ENCODE results near the gene HOXA3. TPM values are rescaled to one million over a fixed set of nuclear protein-coding genes. Genes with fewer than 3 reads are reported as not detected.
A peak's percentile ranks its signal among the peaks of the same experiment; 100 is the strongest.

HOXA3 gene
- total RNA-seq (1 to 10 TPM in 1 of 4 donors, under 1 TPM in 3; 0.28 to 1.3 (median 0.43) TPM), polyA plus RNA-seq (1.0 TPM)
- long read RNA-seq, donor 1: 0 reads
- long read RNA-seq, donor 2: 0 reads
- long read RNA-seq, donor 3: 0 reads
- long read RNA-seq, donor 4: 0 reads

DNA sequence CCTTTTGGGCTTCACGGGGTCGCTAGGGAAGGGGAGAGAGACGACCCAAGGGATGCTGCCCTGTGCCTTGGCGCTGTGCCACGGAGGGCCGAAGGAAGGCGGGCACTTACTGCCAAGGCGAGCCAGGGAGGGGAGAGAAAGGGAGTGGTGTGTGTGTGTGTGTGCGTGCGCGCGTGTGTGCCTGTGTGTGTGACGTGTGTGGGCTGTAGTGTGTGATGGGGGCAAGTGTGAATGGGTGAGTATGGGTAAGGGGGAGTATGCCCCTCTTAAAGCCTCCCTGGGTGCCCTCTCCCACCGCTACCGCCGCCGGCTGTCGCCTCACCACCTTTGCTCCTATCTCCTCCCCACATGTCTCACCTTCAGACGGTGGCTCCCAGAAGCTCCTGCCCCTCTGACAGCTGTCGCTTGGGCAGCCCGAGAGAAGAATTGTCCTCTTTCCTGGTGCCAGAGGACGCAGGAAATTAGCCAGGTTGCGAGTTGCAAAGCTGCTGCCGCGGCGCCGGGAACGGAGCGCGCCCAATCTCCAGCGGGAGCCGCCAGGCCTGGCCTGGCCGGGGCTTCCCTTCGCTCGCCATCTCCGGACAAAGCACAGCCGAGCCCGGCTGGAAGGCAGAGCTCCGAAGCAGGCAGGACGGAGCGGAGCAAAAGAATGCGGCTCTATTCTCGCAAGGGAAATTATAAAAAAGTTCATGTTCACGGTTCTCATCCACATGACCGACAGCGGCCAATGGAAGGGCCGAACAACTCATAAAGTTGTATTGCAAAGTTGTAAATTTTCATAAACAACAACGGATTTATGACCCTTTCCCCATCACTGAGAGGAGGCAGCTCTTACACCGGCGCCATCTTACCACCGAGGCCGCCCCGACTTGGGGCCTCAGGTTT is at the start of gene HOXA3:
HOXA3 (minus strand) TSS at position 653 of the 885 bp plus-strand sequence. CDS start 41,943 bp downstream, outside the sequence.
- Histone ChIP-seq H3K4me3 (ENCODE audit: low read length) (peak within 1 kb of the TSS; percentile 6), H3K27ac (ENCODE audit: low read length) (no peak within 1 kb of the TSS), H3K4me1 (ENCODE audit: control insufficient read depth, insufficient read depth, low read length) (peaks cover 9% of the 10 kb centered on the region), H3K9me3 (ENCODE audit: control insufficient read depth, low read length) (no peaks in the 10 kb centered on the region), H3K27me3 (ENCODE audit: control insufficient read depth, insufficient read depth) (no peaks in the 10 kb centered on the region)
- ATAC-seq (no peak), DNase-seq (peak in 1 of 3 donors; percentile 57)
- intact Hi-C loops (cut with DNase I): loop anchor here in 2 of 4 donors (10.0 kb wide), 3 partner anchors 287 to 1277 kb away; partner anchors contain the start of gene SKAP2 (in 1 of the 2)
- 4% methylated on average over 53 of the region's 53 CpGs for WGBS

DNA sequence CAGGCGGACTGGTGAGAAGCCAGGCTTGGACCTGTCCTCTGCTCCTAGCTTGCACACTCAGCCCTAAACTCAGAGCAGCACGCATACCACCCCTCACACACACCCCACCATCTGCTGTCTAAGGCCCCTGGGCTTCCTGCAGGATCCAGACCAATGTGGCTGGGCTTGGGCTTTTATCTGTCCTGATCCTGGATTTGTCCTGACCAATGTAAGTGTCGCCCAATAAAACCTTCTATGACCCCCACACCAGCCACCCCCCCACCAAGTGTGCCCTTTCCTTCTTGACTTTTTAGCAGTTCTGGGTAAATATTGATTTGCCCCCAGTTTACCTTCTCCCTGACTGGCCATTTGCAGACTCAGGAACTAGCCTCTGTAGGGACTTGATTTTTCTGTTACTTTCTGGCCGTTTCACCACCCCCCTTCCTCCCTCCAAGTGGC is 49.2 kb upstream of the HOXA3 start:
- H3K4me3 ChIP-seq (ENCODE audit: low read length): no peak overlapping the region
- H3K27me3 ChIP-seq (ENCODE audit: control insufficient read depth, insufficient read depth): no peaks in the 10 kb centered on the region
- H3K27ac ChIP-seq (ENCODE audit: low read length): no peak overlapping the region
- H3K4me1 ChIP-seq (ENCODE audit: control insufficient read depth, insufficient read depth, low read length): peaks cover 2% of the 10 kb centered on the region
- 28% methylated on average over 4 of the region's 4 CpGs for WGBS
- intact Hi-C loops (cut with DNase I): loop anchor here in 2 of 4 donors (10.0 kb wide), 2 partner anchors 723 to 813 kb away; no protein-coding TSS in a partner anchor
- DNase-seq: no peak
- ATAC-seq: no peak
- no peaks in the 10 kb centered on the region for H3K9me3 ChIP-seq (ENCODE audit: control insufficient read depth, low read length)

DNA sequence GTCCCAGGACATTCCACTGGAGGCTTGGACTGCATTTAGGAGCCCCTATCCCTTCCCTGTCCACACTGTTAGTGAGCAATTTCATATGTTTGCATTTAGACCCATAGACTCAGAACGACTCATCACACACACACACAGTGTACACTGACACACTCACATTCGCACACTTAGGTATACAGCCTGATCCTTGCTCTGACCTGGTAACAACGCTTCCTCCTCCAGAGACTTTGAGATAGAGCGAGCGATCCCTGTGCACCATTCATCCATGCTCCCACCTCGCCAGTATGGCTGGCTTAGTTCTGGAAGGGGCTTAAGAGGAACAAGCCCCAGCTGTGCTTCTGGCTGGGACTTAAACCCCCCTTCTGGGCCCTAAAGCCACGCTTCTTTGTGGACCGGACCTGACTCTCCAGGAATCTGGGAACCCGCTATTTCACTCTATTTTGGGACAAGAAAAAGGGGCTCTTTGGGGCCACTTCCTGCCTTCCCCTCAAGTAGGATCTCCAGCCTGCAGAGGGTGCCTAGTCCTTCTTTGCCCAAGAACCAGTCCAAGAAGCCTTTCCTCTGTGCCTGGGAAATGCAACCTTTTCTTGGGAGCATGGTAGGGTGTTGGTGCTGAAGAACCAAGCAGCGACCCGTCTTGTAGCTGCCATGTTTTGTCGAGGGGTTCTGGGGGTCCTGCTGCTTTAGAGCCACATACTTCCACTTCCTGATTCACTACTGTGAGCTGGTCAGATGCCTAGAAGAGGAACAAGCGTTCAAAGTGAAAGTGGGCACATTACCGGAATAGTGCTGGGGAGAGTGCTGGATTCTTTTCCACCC is 48.6 kb upstream of the HOXA3 start:
- intact Hi-C loops (cut with DNase I): loop anchor here in 2 of 4 donors (10.0 kb wide), 2 partner anchors 724 to 814 kb away; no protein-coding TSS in a partner anchor

DNA sequence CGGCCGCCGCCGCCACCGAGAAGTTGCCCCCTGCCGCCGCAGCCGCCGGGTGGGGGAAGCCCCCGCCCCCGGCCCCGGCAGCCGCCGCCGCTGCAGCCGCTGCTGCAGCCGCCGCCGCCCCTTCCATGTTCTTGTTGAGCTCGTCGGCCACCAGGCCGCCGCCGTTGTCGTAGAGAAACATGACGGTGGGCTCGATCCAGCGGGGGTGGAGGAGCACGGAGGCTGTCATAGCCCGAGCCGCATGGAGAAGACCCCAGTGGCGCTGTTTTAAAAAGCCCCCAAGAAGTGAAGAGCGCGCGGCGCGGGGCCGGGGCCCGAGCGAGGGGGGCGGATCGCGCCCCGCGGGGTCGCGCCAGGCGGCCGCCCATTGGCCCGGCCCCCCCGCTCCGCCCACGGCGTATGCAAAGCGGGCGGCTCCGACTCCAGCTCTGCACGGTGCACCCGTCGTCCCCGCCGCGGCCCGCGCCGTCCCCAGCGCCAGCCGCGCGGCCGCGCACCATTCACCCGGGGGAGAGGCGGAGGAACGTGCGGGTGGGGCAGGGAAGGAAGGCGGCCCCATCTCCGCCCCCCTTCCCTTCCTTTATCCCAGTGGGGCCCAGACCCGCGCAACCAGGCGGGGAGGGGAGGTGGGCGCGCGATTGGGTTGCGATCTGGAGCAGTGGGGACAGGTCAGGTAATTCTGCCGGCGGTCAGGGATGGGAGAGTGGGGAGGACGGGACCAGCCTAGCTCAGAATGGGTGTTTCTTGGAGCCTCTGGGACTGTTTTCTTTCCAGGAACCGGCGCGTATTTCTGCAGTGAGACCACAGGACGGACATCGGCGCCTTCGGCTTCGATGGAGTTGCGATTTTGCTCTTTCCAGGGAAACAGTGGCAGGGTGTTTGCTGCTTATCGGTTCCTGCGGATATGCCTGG is 47.7 kb upstream of the HOXA3 start, which contains the start of gene HOXA13:
HOXA13 (minus strand) TSS at position 243 of the 912 bp plus-strand sequence; CDS start at position 229, 14 bp downstream.
- peak within 1 kb of the TSS; percentile 63 for H3K4me3 ChIP-seq (ENCODE audit: low read length)
- no peaks in the 10 kb centered on the region for H3K9me3 ChIP-seq (ENCODE audit: control insufficient read depth, low read length)
- intact Hi-C loops (cut with DNase I): loop anchor here in 3 of 4 donors (5.0 to 10.0 kb wide), 7 partner anchors 377 to 895 kb away; no protein-coding TSS in a partner anchor
- no peak within 1 kb of the TSS for H3K27ac ChIP-seq (ENCODE audit: low read length)
- no peaks in the 10 kb centered on the region for H3K27me3 ChIP-seq (ENCODE audit: control insufficient read depth, insufficient read depth)
- 2% methylated on average over 99 of the region's 99 CpGs for WGBS
- peaks cover 1% of the 10 kb centered on the region for H3K4me1 ChIP-seq (ENCODE audit: control insufficient read depth, insufficient read depth, low read length)
- ATAC-seq (peak; percentile 56 to 57), DNase-seq (no peak)

More for the DNA sequence above, 48.6 kb upstream of the HOXA3 start:
- 14% methylated on average over 14 of the region's 14 CpGs for WGBS
- Histone ChIP-seq H3K27me3 (ENCODE audit: control insufficient read depth, insufficient read depth) (no peaks in the 10 kb centered on the region), H3K27ac (ENCODE audit: low read length) (no peak overlapping the region), H3K4me3 (ENCODE audit: low read length) (no peak overlapping the region), H3K9me3 (ENCODE audit: control insufficient read depth, low read length) (no peaks in the 10 kb centered on the region), H3K4me1 (ENCODE audit: control insufficient read depth, insufficient read depth, low read length) (peaks cover 2% of the 10 kb centered on the region)
- no peak for DNase-seq
- no peak for ATAC-seq

DNA sequence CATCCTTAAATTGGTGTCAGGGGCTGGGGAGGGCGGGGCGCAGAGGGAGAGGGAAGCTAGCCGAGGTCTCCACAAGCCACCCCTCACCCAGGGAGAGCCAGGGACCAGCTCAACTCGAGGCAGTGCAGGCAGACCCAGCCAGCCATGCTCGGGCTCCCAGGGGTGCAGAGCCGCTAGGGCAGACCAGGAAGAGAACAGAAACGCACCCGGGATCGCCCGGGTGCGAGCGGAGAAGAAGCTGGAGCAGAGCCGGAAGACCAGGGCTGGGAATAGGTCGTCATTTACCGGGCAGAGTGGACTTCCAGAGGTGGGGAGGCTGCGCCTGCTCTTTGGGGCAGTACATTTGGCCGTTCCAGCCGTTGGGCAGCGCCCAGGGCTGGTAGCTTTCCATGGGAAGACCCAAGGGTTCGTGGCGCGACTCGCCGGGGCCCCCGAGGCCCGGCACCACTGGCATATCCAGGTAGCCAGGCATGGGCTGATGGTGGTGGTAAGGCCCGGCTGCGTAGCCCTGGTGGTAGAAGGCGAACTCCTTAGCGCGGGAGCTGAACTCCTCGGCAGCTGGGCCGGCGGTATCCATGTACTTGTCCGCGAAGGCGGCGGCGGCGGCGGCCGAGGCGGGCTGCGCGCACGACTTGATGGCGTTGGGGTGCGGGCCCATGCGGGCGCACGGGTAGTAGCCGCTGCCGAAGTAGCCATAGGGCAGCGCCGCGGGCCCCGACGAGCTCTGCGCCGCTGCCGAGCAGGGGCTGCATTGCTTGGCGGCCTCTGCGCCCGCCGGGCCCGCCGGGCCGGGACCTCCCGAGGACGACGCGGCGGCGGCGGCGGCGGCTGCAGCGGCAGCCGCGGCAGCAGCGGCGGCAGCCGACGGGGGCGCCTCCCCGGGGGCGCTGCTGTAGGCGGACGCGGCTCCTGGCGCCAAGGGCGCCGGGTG is 46.8 kb upstream of the HOXA3 start:
- H3K4me3 ChIP-seq (ENCODE audit: low read length): peak overlapping the region; percentile 63
- no peaks in the 10 kb centered on the region for H3K4me1 ChIP-seq (ENCODE audit: control insufficient read depth, insufficient read depth, low read length)
- H3K27me3 ChIP-seq (ENCODE audit: control insufficient read depth, insufficient read depth): no peaks in the 10 kb centered on the region
- WGBS: 2% methylated on average over 93 of the region's 93 CpGs
- ATAC-seq (no peak), DNase-seq (peak in 1 of 3 donors; percentile 51)
- no peaks in the 10 kb centered on the region for H3K9me3 ChIP-seq (ENCODE audit: control insufficient read depth, low read length)
- H3K27ac ChIP-seq (ENCODE audit: low read length): no peak overlapping the region
- intact Hi-C loops (cut with DNase I): loop anchor here in 2 of 4 donors (5.0 to 10.0 kb wide), 6 partner anchors 378 to 896 kb away; no protein-coding TSS in a partner anchor

DNA sequence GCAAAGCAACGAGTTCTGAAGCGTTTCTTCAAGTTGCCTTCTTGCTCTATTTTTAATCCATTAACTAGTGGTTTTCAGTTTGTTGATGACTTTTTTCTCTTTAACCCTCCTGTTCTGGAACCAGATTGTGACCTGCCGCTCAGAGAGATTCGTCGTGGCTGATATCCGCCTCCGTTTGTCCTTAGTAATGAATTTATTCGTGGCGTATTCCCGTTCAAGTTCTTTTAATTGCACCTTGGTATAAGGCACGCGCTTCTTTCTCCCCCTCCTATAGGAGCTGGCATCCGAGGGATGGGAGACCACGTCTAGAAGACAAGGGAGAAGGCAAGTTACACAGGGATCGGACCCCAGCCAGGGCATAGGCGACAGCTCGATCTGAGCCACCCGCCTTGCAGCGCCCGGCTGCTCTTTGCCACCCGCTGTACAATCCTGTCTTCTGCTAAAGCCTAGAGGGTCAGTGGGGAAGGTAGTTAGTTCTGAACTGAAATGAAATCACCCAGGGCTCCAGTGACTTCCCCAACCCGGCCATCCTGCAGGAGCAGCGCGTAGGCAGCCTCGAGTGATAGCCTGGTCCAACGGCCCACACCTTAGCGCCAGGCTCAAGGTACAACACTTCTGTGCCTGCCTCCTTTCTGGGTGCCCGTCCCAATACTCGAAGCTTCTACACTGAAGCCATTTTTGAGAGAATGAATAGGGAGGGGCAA is 45.9 kb upstream of the HOXA3 start:
- no peak for ATAC-seq
- WGBS: 11% methylated on average over 29 of the region's 29 CpGs
- Histone ChIP-seq H3K9me3 (ENCODE audit: control insufficient read depth, low read length) (no peaks in the 10 kb centered on the region), H3K27ac (ENCODE audit: low read length) (no peak overlapping the region), H3K4me3 (ENCODE audit: low read length) (no peak overlapping the region), H3K27me3 (ENCODE audit: control insufficient read depth, insufficient read depth) (no peaks in the 10 kb centered on the region), H3K4me1 (ENCODE audit: control insufficient read depth, insufficient read depth, low read length) (no peaks in the 10 kb centered on the region)
- intact Hi-C loops (cut with DNase I): loop anchor here in 2 of 4 donors (5.0 to 10.0 kb wide), 6 partner anchors 379 to 897 kb away; no protein-coding TSS in a partner anchor
- DNase-seq: no peak

DNA sequence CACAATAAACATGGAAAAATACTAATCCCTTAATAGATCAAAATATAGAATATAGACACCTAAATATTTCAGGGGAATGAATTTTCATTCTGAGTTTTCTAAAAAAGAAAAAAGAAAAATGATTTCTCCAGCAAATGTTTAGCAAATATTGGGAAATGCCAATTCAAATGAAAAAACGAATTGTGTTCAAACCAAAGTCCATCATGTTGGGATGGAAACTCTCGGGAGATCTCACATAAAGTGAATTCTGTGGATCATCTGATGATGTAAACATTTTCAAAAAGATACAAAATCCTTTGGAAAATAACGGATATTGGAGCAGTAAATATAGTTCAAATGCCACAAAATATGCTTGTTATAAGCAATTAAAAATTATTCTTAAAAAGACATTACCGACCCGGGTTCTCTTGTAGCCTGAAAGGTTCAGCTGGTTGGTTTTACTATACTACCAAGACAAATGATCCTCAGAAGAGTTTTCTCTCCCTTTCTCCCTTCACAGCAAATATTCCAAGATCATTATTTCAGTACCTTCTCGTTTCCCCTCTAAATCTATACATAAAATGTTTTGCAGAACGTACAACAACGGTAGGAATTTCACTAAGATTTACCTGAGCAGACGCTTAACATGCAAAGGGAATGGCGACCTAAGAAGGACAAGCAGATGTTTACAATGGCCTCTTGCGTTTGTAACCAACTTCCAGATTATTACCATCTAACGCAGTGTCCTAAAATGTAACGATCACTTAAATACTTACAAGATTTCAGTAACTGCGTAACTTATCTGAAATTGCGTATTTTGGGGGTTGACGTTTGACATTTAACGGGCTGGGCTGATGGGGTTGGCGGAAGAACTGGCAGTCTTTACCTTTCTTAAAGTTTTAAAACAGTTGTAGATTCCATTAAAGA is 45.0 kb upstream of the HOXA3 start:
- 19% methylated on average over 18 of the region's 18 CpGs for WGBS
- Histone ChIP-seq H3K4me1 (ENCODE audit: control insufficient read depth, insufficient read depth, low read length) (peaks cover 3% of the 10 kb centered on the region), H3K27me3 (ENCODE audit: control insufficient read depth, insufficient read depth) (no peaks in the 10 kb centered on the region), H3K4me3 (ENCODE audit: low read length) (no peak overlapping the region), H3K9me3 (ENCODE audit: control insufficient read depth, low read length) (no peaks in the 10 kb centered on the region), H3K27ac (ENCODE audit: low read length) (no peak overlapping the region)
- intact Hi-C loops (cut with DNase I): loop anchor here in 2 of 4 donors (5.0 to 10.0 kb wide), 6 partner anchors 380 to 897 kb away; no protein-coding TSS in a partner anchor
- no peak for ATAC-seq
- DNase-seq: no peak

DNA sequence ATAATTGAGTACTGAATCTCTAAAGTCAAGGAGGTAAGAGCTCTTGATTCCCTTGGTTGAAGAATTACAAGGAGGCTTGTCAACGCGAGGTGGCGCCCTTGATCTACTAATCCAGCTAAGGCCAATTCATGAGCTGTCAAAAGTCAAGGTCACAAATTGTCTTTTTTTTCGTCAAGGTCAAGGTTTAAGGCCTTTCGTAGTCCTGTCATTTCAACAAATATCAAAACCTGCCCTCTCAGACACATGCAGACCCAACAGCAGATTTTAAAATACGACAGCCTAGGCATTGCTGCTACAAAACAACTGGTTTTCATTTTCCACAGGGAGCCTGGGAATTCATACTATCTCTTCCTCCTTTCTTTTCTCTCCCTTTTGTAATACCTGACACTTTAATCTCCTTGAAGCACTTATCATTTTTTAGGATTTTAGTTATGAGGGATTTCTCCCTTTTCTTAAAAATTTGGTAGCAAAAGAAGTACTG is 43.9 kb upstream of the HOXA3 start:
- ATAC-seq (no peak), DNase-seq (peak; percentile 81 to 94 (median 90))
- H3K9me3 ChIP-seq (ENCODE audit: control insufficient read depth, low read length): no peaks in the 10 kb centered on the region
- H3K27me3 ChIP-seq (ENCODE audit: control insufficient read depth, insufficient read depth): no peaks in the 10 kb centered on the region
- H3K4me1 ChIP-seq (ENCODE audit: control insufficient read depth, insufficient read depth, low read length): peaks cover 3% of the 10 kb centered on the region
- WGBS: 3% methylated on average over 6 of the region's 6 CpGs
- H3K27ac ChIP-seq (ENCODE audit: low read length): no peak overlapping the region
- H3K4me3 ChIP-seq (ENCODE audit: low read length): no peak overlapping the region
- intact Hi-C loops (cut with DNase I): loop anchor here in 2 of 4 donors (5.0 to 10.0 kb wide), 6 partner anchors 381 to 898 kb away; no protein-coding TSS in a partner anchor
